ENCODE measurements around the gene HES4. TPM values are rescaled to one million over a fixed set of nuclear protein-coding genes. Genes with fewer than 3 reads are reported as not detected.

Gene HES4
- polyA plus RNA-seq, 1 experiment = 10.8 TPM

GRCh38 chr1:971751-972506, 28.0 kb downstream of the HES4 start:
- no peak for DNase-seq (ENCODE audit: low read depth)
- CTCF ChIA-PET = interaction anchor here (0.8 to 1.5 kb wide), 2 partner anchors 12 to 67 kb away, joined by 3 to 8 read pairs; no protein-coding TSS in a partner anchor
- Histone ChIP-seq H3K36me3 (ENCODE audit: control insufficient read depth, insufficient read depth, low read length) (no peaks in the 10 kb centered on the region), H3K4me3 (ENCODE audit: low read depth, low read length) (no peak overlapping the region), H3K27me3 (ENCODE audit: control insufficient read depth, insufficient read depth, low read length) (no peaks in the 10 kb centered on the region)
- POLR2A ChIA-PET = no interaction called here
- TF ChIP-seq CTCF (IDR thresholded peaks at IDR 0.05; ENCODE audit: insufficient read depth, low read depth, low read length) = no peak

GRCh38 chr1:970973-971730, 28.7 kb downstream of the HES4 start:
- Histone ChIP-seq H3K36me3 (ENCODE audit: control insufficient read depth, insufficient read depth, low read length) (no peaks in the 10 kb centered on the region), H3K27me3 (ENCODE audit: control insufficient read depth, insufficient read depth, low read length) (no peaks in the 10 kb centered on the region), H3K4me3 (ENCODE audit: low read depth, low read length) (no peak overlapping the region)
- no peak for TF ChIP-seq CTCF (IDR thresholded peaks at IDR 0.05; ENCODE audit: insufficient read depth, low read depth, low read length)
- CTCF ChIA-PET = interaction anchor here (1.3 to 1.5 kb wide), 2 partner anchors 12 to 13 kb away, joined by 4 to 8 read pairs; no protein-coding TSS in a partner anchor
- POLR2A ChIA-PET = no interaction called here
- no peak for DNase-seq (ENCODE audit: low read depth)

GRCh38 chr1:970242-970972, 29.5 kb downstream of the HES4 start:
- DNase-seq (ENCODE audit: low read depth) = no peak
- CTCF ChIA-PET = interaction anchor here (1.0 to 1.3 kb wide), 3 partner anchors 13 to 30 kb away, joined by 3 to 5 read pairs (median 4); no protein-coding TSS in a partner anchor

GRCh38 chr1:969260-969855, 30.5 kb downstream of the HES4 start:
- no peak for DNase-seq (ENCODE audit: low read depth)
- ChIA-PET CTCF (interaction anchor here (1.0 to 1.3 kb wide), 3 partner anchors 14 to 29 kb away, joined by 3 to 5 read pairs (median 4); no protein-coding TSS in a partner anchor), POLR2A (no interaction called here)
- TF ChIP-seq CTCF (IDR thresholded peaks at IDR 0.05; ENCODE audit: insufficient read depth, low read depth, low read length) = no peak
- H3K4me3 ChIP-seq (ENCODE audit: low read depth, low read length) = no peak overlapping the region
- H3K27me3 ChIP-seq (ENCODE audit: control insufficient read depth, insufficient read depth, low read length) = no peaks in the 10 kb centered on the region
- H3K36me3 ChIP-seq (ENCODE audit: control insufficient read depth, insufficient read depth, low read length) = 0 out of 2 replicates have a peak, but pooled peaks cover 2% of the 10 kb centered on the region

More at GRCh38 chr1:970242-970972, 29.5 kb downstream of the HES4 start:
- H3K4me3 ChIP-seq (ENCODE audit: low read depth, low read length) = no peak overlapping the region
- H3K36me3 ChIP-seq (ENCODE audit: control insufficient read depth, insufficient read depth, low read length) = no peaks in the 10 kb centered on the region
- H3K27me3 ChIP-seq (ENCODE audit: control insufficient read depth, insufficient read depth, low read length) = no peaks in the 10 kb centered on the region
- POLR2A ChIA-PET = no interaction called here
- no peak for TF ChIP-seq CTCF (IDR thresholded peaks at IDR 0.05; ENCODE audit: insufficient read depth, low read depth, low read length)

Data from BJ (cell line).